ENCODE measurements around the gene UBTF. TPM values are rescaled to one million over a fixed set of nuclear protein-coding genes. Genes with fewer than 3 reads are reported as not detected.

UBTF gene
- total RNA-seq, 6 experiments from 2014 or later, result 22.3 to 35.9 (median 32.0) TPM

GRCh38 chr17:44174427-44174826 is 45.0 kb downstream of the UBTF start:
- Histone ChIP-seq H3K36me3 (no peaks in the 10 kb centered on the region), H3K27me3 (no peaks in the 10 kb centered on the region), H3K4me1 (no peaks in the 10 kb centered on the region), H3K9me3 (no peaks in the 10 kb centered on the region), H3K4me3 (no peak overlapping the region), H3K27ac (no peak overlapping the region)
- no peak for ATAC-seq
- WGBS (ENCODE audit: insufficient coverage, low coverage, low lambda C conversion rate, missing lambda C conversion rate), result 100% methylated on average over 2 of the region's 2 CpGs
- no peak for TF ChIP-seq CTCF (IDR thresholded peaks at IDR 0.05)
- no peak for TF ChIP-seq POLR2A (IDR thresholded peaks at IDR 0.05)
- no peak for DNase-seq
- intact Hi-C loops (cut with DNase I), result no loop called here

GRCh38 chr17:44171931-44172455 is 47.5 kb downstream of the UBTF start:
- Histone ChIP-seq H3K36me3 (no peaks in the 10 kb centered on the region), H3K27ac (no peak overlapping the region), H3K4me1 (peaks cover 0 to 14% (median 2%) of the 10 kb centered on the region in 4 donors), H3K9me3 (no peaks in the 10 kb centered on the region), H3K4me3 (no peak overlapping the region), H3K27me3 (no peaks in the 10 kb centered on the region)
- DNase-seq (no peak), ATAC-seq (no peak)
- no peak for TF ChIP-seq POLR2A (IDR thresholded peaks at IDR 0.05)
- TF ChIP-seq CTCF (IDR thresholded peaks at IDR 0.05), result no peak
- intact Hi-C loops (cut with DNase I), result no loop called here
- 75% methylated on average over 1 of the region's 17 CpGs for WGBS (ENCODE audit: insufficient coverage, low coverage, low lambda C conversion rate, missing lambda C conversion rate)

DNA sequence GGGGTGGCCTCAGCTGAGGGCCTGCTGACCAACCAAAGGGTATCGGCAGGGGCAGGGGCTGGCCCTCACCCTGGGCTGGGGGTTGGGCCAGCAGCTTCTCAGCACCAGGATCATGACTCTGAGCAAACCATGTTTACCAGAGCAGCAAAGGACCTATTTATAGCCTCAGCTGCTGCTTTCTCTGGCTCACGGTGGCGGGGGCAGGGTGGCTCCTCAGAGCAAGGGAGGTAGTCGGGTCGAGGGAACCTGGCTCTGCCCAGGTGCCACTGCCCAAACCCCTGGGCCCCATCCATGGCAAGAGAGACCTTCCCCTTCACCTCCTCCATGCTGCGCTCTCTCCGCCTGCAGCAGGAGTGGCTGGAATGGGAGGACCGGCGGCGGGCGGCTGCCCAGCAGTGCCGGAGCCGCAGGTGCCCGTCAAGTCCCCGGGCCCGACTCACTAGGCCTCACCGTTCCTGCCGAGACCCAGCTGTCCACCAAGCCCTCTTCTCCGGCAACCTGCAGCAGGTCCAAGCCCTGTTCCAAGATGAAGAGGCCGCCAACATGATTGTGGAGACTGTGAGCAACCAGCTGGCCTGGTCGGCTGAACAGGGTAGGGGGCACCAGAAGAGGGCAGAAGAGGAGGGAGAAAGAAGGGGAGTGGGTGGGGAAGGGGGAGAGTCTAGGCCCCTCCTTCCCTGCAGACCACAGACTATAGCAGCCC is 48.8 kb downstream of the UBTF start, which contains the start of gene ASB16:
TSS of gene ASB16 (plus strand) at position 206 of the 703 bp plus-strand sequence. CDS start at position 292, 86 bp downstream.
- H3K4me3 ChIP-seq, result no peak within 1 kb of the TSS
- ATAC-seq, result peak in 1 of 4 donors; percentile 44
- no peak for TF ChIP-seq CTCF (IDR thresholded peaks at IDR 0.05)
- no peak for TF ChIP-seq POLR2A (IDR thresholded peaks at IDR 0.05)

DNA sequence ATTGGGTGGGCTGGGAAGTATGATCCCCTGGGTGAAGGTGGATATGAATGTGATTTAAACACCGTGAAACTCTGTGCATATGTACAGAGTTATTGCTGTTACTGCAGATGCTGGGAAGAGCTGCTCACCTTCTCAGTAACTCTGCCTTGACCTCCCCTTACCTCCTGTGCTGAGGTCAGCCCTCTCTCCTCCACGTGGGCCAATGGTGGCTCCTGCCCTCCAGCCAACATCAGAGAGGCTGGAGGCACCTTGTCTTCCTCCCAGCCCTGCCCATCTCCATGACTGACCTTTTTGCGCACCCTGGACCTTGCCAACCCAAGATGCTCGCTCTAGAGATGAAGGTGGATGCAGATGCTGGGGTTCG is 49.4 kb downstream of the UBTF start:
- H3K4me1 ChIP-seq, result peaks cover 0 to 16% (median 2%) of the 10 kb centered on the region in 4 donors
- ATAC-seq (no peak), DNase-seq (no peak)
- WGBS (ENCODE audit: insufficient coverage, low coverage, low lambda C conversion rate, missing lambda C conversion rate), result 31% methylated on average over 2 of the region's 5 CpGs
- TF ChIP-seq CTCF (IDR thresholded peaks at IDR 0.05) (no peak), POLR2A (IDR thresholded peaks at IDR 0.05) (no peak)
- no peak overlapping the region for H3K4me3 ChIP-seq
- no peaks in the 10 kb centered on the region for H3K36me3 ChIP-seq
- no peaks in the 10 kb centered on the region for H3K9me3 ChIP-seq
- no peaks in the 10 kb centered on the region for H3K27me3 ChIP-seq
- intact Hi-C loops (cut with DNase I), result no loop called here
- no peak overlapping the region for H3K27ac ChIP-seq

More for the DNA sequence above, 48.8 kb downstream of the UBTF start, which contains the start of gene ASB16:
- H3K36me3 ChIP-seq, result no peaks in the 10 kb centered on the region
- DNase-seq, result no peak
- H3K27me3 ChIP-seq, result no peaks in the 10 kb centered on the region
- 30% methylated on average over 8 of the region's 21 CpGs for WGBS (ENCODE audit: insufficient coverage, low coverage, low lambda C conversion rate, missing lambda C conversion rate)
- H3K27ac ChIP-seq, result no peak within 1 kb of the TSS
- intact Hi-C loops (cut with DNase I), result no loop called here
- peaks cover 0 to 16% (median 2%) of the 10 kb centered on the region in 4 donors for H3K4me1 ChIP-seq
- no peaks in the 10 kb centered on the region for H3K9me3 ChIP-seq
